Hepatocyte (in vitro differentiated cells): ENCODE results near the gene ARHGEF1. TPM values are rescaled to one million over a fixed set of nuclear protein-coding genes. Genes with fewer than 3 reads are reported as not detected.

Experiments
- DNase-seq: peaks from one replicate; pipeline ENCODE4 v3.0.0-alpha.2; 2016; ENCODE audit warnings: low spot score
- H2AFZ ChIP-seq: fragments of 200-600 bp; sonication (generic); 2 replicates; pipeline ENCODE4 v1.6.0; 2016; ENCODE audit warnings: antibody characterized with exemption, mild to moderate bottlenecking
- H3K27ac ChIP-seq: fragments of 200-600 bp; sonication (generic); 2 replicates; pipeline ENCODE4 v1.5.1; 2016; ENCODE audit warnings: mild to moderate bottlenecking
- H3K27me3 ChIP-seq: fragments of 200-600 bp; sonication (generic); 2 replicates; pipeline ENCODE4 v1.6.1; 2016
- H3K36me3 ChIP-seq: fragments of 200-600 bp; sonication (generic); replicated peaks from 2 replicates; pipeline ENCODE4 v1.5.1; 2016; ENCODE audit warnings: low read depth; ENCODE audit not compliant: insufficient read depth
- H3K4me1 ChIP-seq: fragments of 200-600 bp; sonication (generic); 2 replicates; pipeline ENCODE4 v1.5.1; 2016; ENCODE audit warnings: mild to moderate bottlenecking, moderate library complexity; ENCODE audit not compliant: insufficient read depth
- H3K4me2 ChIP-seq: fragments of 200-600 bp; sonication (generic); 2 replicates; pipeline ENCODE4 v1.6.0; 2016
- H3K4me3 ChIP-seq: fragments of 200-600 bp; sonication (generic); 2 replicates; pipeline ENCODE4 v1.5.1; 2016; ENCODE audit warnings: mild to moderate bottlenecking
- H3K79me2 ChIP-seq: fragments of 200-600 bp; sonication (generic); 2 replicates; pipeline ENCODE4 v1.6.0; 2017; ENCODE audit warnings: mild to moderate bottlenecking
- H3K9me2 ChIP-seq: fragments of 200-600 bp; sonication (generic); replicated peaks from 2 replicates; pipeline ENCODE4 v1.6.0; 2017; ENCODE audit warnings: mild to moderate bottlenecking; ENCODE audit not compliant: insufficient read depth
- H3K9me3 ChIP-seq: fragments of 200-600 bp; sonication (generic); 2 replicates; pipeline ENCODE4 v1.5.1; 2016; ENCODE audit warnings: low read depth, mild to moderate bottlenecking
- H4K20me1 ChIP-seq: fragments of 200-600 bp; sonication (generic); 2 replicates; pipeline ENCODE4 v1.6.0; 2016; ENCODE audit warnings: mild to moderate bottlenecking; ENCODE audit not compliant: insufficient read depth, poor library complexity, severe bottlenecking
- EZH2 ChIP-seq: fragments of 200-600 bp; sonication (generic); IDR thresholded peaks from 2 replicates; pipeline ENCODE4 v1.6.1; 2016; ENCODE audit warnings: antibody characterized with exemption, mild to moderate bottlenecking, borderline replicate concordance
- EZH2phosphoT487 ChIP-seq: fragments of 200-600 bp; sonication (generic); IDR thresholded peaks from one replicate; pipeline ENCODE4 v1.6.1; 2018; ENCODE audit warnings: antibody characterized with exemption, mild to moderate bottlenecking, low read depth, moderate library complexity; ENCODE audit not compliant: unreplicated experiment, severe bottlenecking
- WGBS: methylation state at CpG from one replicate; pipeline ENCODE4 v1.1.6; 2016; ENCODE audit warnings: low lambda C conversion rate; ENCODE audit errors: missing lambda C conversion rate; 5-methylcytosine and 5-hydroxymethylcytosine counted together
- polyA plus RNA-seq: library from polyadenylated mRNA; unstranded; fragments of >200 nt; fragmentation: Nextera tagmentation; extraction: Ambion mirVana; gene quantifications from 2 replicates; pipeline ENCODE4 v1.2.1, GENCODE V29; 2016
- total RNA-seq: library from RNA; depleted of rRNA; stranded (reverse); fragments of >200 nt; gene quantifications from 2 replicates; pipeline ENCODE4 v1.2.3, GENCODE V29; 2014
- TF ChIP-seq, protein P1 (sequence below): fragments of 200-600 bp; sonication (generic); IDR thresholded peaks from 2 replicates; pipeline ENCODE4 v1.5.1; 2016; ENCODE audit warnings: antibody characterized with exemption, mild to moderate bottlenecking; ENCODE audit not compliant: poor library complexity

Gene ARHGEF1
- total and polyA plus RNA-seq, 2 experiments from 2014 or later = 29.7 to 67.8 TPM

DNA sequence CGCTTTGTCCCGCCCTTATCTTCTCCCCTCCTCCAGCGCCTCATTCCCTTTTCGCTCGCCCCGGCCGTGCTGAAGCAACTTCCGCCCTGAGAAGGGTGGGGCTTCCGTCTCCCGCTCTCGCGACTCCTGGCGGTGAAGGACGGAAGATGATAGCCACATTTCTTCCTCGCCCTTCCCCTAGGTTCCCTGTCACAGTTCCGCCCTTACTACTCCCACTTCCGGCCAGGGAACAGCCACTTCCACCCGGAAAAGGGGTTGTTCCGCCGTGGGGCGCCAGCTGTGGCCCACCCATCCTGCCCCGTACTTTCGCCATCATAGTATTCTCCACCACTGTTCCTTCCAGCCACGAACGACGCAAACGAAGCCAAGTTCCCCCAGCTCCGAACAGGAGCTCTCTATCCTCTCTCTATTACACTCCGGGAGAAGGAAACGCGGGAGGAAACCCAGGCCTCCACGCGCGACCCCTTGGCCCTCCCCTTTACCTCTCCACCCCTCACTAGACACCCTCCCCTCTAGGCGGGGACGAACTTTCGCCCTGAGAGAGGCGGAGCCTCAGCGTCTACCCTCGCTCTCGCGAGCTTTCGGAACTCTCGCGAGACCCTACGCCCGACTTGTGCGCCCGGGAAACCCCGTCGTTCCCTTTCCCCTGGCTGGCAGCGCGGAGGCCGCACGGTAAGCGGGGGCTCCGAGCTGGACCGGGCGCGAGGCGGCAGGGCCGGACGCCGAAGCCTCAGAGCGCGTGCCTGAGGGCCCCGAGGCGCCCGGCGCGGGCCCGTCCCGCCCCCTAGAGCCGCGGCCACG lies 23.2 kb upstream of the ARHGEF1 start, which contains the start of gene RPS19:
TSS of gene RPS19 (plus strand) at position 638 of the 801 bp plus-strand sequence. CDS start 520 bp downstream, outside the sequence.
- Histone ChIP-seq H3K4me3 (peak within 1 kb of the TSS; percentile 69), H3K79me2 (peaks cover 43% of the 10 kb centered on the region), H3K9me2 (no peaks in the 10 kb centered on the region), H3K36me3 (no peaks in the 10 kb centered on the region), H3K27me3 (no peaks in the 10 kb centered on the region), H3K4me2 (peak within 1 kb of the TSS; percentile 97), H3K9me3 (no peaks in the 10 kb centered on the region), H4K20me1 (peaks cover 36% of the 10 kb centered on the region), H2AFZ (peak within 1 kb of the TSS; percentile 51), H3K27ac (peak within 1 kb of the TSS; percentile 96), H3K4me1 (peaks cover 14% of the 10 kb centered on the region)
- WGBS = 1% methylated on average over 71 of the region's 76 CpGs
- peak; percentile 99 for DNase-seq
- no peak for TF ChIP-seq EZH2
- no peak for TF ChIP-seq EZH2phosphoT487
- TF ChIP-seq, protein P1, sequence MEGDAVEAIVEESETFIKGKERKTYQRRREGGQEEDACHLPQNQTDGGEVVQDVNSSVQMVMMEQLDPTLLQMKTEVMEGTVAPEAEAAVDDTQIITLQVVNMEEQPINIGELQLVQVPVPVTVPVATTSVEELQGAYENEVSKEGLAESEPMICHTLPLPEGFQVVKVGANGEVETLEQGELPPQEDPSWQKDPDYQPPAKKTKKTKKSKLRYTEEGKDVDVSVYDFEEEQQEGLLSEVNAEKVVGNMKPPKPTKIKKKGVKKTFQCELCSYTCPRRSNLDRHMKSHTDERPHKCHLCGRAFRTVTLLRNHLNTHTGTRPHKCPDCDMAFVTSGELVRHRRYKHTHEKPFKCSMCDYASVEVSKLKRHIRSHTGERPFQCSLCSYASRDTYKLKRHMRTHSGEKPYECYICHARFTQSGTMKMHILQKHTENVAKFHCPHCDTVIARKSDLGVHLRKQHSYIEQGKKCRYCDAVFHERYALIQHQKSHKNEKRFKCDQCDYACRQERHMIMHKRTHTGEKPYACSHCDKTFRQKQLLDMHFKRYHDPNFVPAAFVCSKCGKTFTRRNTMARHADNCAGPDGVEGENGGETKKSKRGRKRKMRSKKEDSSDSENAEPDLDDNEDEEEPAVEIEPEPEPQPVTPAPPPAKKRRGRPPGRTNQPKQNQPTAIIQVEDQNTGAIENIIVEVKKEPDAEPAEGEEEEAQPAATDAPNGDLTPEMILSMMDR = peak; percentile 49

DNA sequence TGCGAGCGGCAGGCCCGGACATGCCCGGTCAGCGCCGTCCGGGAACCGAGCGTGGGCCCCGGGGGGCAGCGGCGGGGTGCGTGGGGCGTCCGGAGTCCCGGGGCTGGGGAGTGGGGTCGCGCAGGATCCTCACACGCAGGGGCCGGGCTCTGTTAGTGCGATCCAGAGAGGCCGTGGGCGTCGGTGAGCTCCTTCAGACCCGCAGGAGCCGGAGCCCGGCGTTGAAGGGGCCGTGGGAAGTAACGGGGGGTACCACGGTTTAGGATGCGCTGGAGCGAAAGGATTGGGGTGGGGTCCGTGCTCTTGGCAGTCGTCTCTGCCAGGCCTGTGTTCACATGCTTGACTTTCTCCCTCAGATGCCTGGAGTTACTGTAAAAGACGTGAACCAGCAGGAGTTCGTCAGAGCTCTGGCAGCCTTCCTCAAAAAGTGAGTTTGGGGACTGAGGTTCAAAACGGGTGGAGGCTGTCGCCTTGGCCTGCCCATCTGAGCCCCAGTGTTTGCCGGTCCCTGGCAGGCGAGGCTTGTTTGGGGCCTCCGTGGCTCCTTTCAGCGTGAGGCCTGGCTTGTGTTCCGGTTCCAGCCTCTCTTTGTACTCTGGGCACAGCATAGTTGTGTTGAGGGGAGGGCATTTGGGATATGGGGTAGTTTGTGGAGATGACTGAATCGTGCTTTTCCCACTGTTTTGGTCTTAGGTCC lies 22.4 kb upstream of the ARHGEF1 start:
- Histone ChIP-seq H3K4me1 (peaks cover 14% of the 10 kb centered on the region), H3K4me3 (peak overlapping the region; percentile 69), H3K4me2 (peak overlapping the region; percentile 97), H3K27me3 (no peaks in the 10 kb centered on the region), H3K9me2 (no peaks in the 10 kb centered on the region), H3K27ac (peak overlapping the region; percentile 96), H3K79me2 (peaks cover 51% of the 10 kb centered on the region), H4K20me1 (peaks cover 44% of the 10 kb centered on the region), H3K9me3 (no peaks in the 10 kb centered on the region), H2AFZ (no peak overlapping the region), H3K36me3 (no peaks in the 10 kb centered on the region)
- 4% methylated on average over 16 of the region's 45 CpGs for WGBS
- no peak for TF ChIP-seq EZH2
- TF ChIP-seq, protein P1 = no peak
- no peak for TF ChIP-seq EZH2phosphoT487
- no peak for DNase-seq

DNA sequence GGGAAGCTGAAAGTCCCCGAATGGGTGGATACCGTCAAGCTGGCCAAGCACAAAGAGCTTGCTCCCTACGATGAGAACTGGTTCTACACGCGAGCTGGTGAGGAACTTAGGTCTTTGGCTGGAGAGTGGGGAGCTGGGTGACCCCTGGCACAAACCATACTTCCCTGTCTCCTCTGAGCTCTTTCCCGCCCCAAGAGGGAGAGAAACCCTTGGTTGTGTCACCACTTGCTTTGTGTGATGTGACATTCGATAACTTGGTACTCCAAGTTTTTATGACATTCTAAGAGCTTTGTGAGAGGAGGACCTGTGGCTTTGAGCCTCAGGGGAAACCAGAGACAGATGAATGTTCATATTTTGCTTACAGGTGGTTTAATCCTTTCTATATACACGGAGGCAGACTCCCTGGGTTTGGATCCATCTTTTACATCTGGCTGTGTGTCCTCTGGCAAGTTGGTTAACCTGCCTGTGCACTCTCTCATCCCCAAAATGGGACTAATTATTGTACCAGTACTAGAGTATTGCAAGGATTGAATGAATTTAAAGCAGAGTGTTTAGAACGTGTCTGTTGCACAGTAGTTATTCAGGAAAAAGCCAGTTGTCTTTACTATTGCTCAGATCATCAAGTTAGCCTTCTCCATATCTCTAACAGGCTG lies 21.7 kb upstream of the ARHGEF1 start:
- TF ChIP-seq EZH2phosphoT487 (no peak), EZH2 (no peak)
- TF ChIP-seq, protein P1 = no peak
- H3K27me3 ChIP-seq = no peaks in the 10 kb centered on the region
- peaks cover 14% of the 10 kb centered on the region for H3K4me1 ChIP-seq
- no peaks in the 10 kb centered on the region for H3K9me3 ChIP-seq
- 47% methylated on average over 9 of the region's 9 CpGs for WGBS
- no peak for DNase-seq
- H3K9me2 ChIP-seq = no peaks in the 10 kb centered on the region
- peaks cover 48% of the 10 kb centered on the region for H4K20me1 ChIP-seq
- H3K27ac ChIP-seq = peak overlapping the region; percentile 96
- H3K79me2 ChIP-seq = peaks cover 55% of the 10 kb centered on the region
- no peak overlapping the region for H2AFZ ChIP-seq
- H3K4me2 ChIP-seq = peak overlapping the region; percentile 97
- no peaks in the 10 kb centered on the region for H3K36me3 ChIP-seq
- H3K4me3 ChIP-seq = peak overlapping the region; percentile 69
